ENCODE data around the gene ZNF432.

The ZNF432 gene

GRCh38 chr19:51993422-51993821, 55.2 kb downstream of the ZNF432 start:
- no peak for TF ChIP-seq EZH2phosphoT487 (IDR thresholded peaks at IDR 0.05; ENCODE audit: borderline replicate concordance, low read length)
- TF ChIP-seq CTCF (IDR thresholded peaks at IDR 0.05; ENCODE audit: low read depth, low read length, poor library complexity, severe bottlenecking), result no peak
- H3K9me3 ChIP-seq (ENCODE audit: control insufficient read depth, insufficient read depth, low read length), result peaks cover 51% of the 10 kb centered on the region
- H3K27ac ChIP-seq (ENCODE audit: low read depth, low read length), result no peak overlapping the region
- no peaks in the 10 kb centered on the region for H3K79me2 ChIP-seq (ENCODE audit: control insufficient read depth, low read length)
- no peaks in the 10 kb centered on the region for H3K27me3 ChIP-seq (ENCODE audit: control insufficient read depth, low read length)
- no peaks in the 10 kb centered on the region for H3K9me2 ChIP-seq (replicated peaks; ENCODE audit: control insufficient read depth, low read length)
- no peak overlapping the region for H3K4me3 ChIP-seq (ENCODE audit: low read length)
- no peaks in the 10 kb centered on the region for H4K20me1 ChIP-seq (ENCODE audit: control insufficient read depth, insufficient read depth, low read depth, low read length)
- no peaks in the 10 kb centered on the region for H3K4me1 ChIP-seq (ENCODE audit: control insufficient read depth, low read length)
- H3K4me2 ChIP-seq (ENCODE audit: low read length), result no peak overlapping the region
- H3K36me3 ChIP-seq (ENCODE audit: control insufficient read depth, low read length), result no peaks in the 10 kb centered on the region
- no peaks in the 10 kb centered on the region for H3F3A ChIP-seq (ENCODE audit: control insufficient read depth, insufficient read depth)

- Histone ChIP-seq H3F3A (ENCODE audit: control insufficient read depth, insufficient read depth) (0 out of 2 replicates have a peak, but pooled peaks cover 4% of the 10 kb centered on the region), H3K27me3 (ENCODE audit: control insufficient read depth, low read length) (no peaks in the 10 kb centered on the region), H3K9me3 (ENCODE audit: control insufficient read depth, insufficient read depth, low read length) (peaks cover 46% of the 10 kb centered on the region), H4K20me1 (ENCODE audit: control insufficient read depth, insufficient read depth, low read depth, low read length) (no peaks in the 10 kb centered on the region), H3K27ac (ENCODE audit: low read depth, low read length) (peak within 1 kb of the TSS; percentile 14; the same call in 1 of the 2 replicates), H3K9me2 (replicated peaks; ENCODE audit: control insufficient read depth, low read length) (no peaks in the 10 kb centered on the region), H3K79me2 (ENCODE audit: control insufficient read depth, low read length) (peaks cover 6% of the 10 kb centered on the region), H3K4me3 (ENCODE audit: low read length) (peak within 1 kb of the TSS; percentile 83), H3K36me3 (ENCODE audit: control insufficient read depth, low read length) (peaks cover 7% of the 10 kb centered on the region), H3K4me1 (ENCODE audit: control insufficient read depth, low read length) (peaks cover 5% of the 10 kb centered on the region), H3K4me2 (ENCODE audit: low read length) (peak within 1 kb of the TSS; percentile 90)
- TF ChIP-seq CTCF (IDR thresholded peaks at IDR 0.05; ENCODE audit: low read depth, low read length, poor library complexity, severe bottlenecking) (no peak), EZH2phosphoT487 (IDR thresholded peaks at IDR 0.05; ENCODE audit: borderline replicate concordance, low read length) (no peak)
Observed at GRCh38 chr19:51986309-51987291, 62.0 kb downstream of the ZNF432 start, which contains the start of gene ZNF350. TSS of gene ZNF350 (minus strand) at chr19:51986840. CDS start at chr19:51974360, 12,480 bp downstream.

- Histone ChIP-seq H3K9me3 (ENCODE audit: control insufficient read depth, insufficient read depth, low read length) (peaks cover 51% of the 10 kb centered on the region), H3K79me2 (ENCODE audit: control insufficient read depth, low read length) (peaks cover 8% of the 10 kb centered on the region), H3K36me3 (ENCODE audit: control insufficient read depth, low read length) (peaks cover 7% of the 10 kb centered on the region)
Observed at GRCh38 chr19:51983361-51983760, 65.3 kb downstream of the ZNF432 start.

More at GRCh38 chr19:51983361-51983760, 65.3 kb downstream of the ZNF432 start:
- 0 out of 2 replicates have a peak, but pooled peaks cover 4% of the 10 kb centered on the region for H3F3A ChIP-seq (ENCODE audit: control insufficient read depth, insufficient read depth)
- no peak overlapping the region for H3K4me2 ChIP-seq (ENCODE audit: low read length)
- H4K20me1 ChIP-seq (ENCODE audit: control insufficient read depth, insufficient read depth, low read depth, low read length), result no peaks in the 10 kb centered on the region
- no peak overlapping the region for H3K4me3 ChIP-seq (ENCODE audit: low read length)
- no peaks in the 10 kb centered on the region for H3K9me2 ChIP-seq (replicated peaks; ENCODE audit: control insufficient read depth, low read length)
- H3K27me3 ChIP-seq (ENCODE audit: control insufficient read depth, low read length), result no peaks in the 10 kb centered on the region
- TF ChIP-seq CTCF (IDR thresholded peaks at IDR 0.05; ENCODE audit: low read depth, low read length, poor library complexity, severe bottlenecking), result no peak
- TF ChIP-seq EZH2phosphoT487 (IDR thresholded peaks at IDR 0.05; ENCODE audit: borderline replicate concordance, low read length), result no peak
- H3K4me1 ChIP-seq (ENCODE audit: control insufficient read depth, low read length), result peaks cover 5% of the 10 kb centered on the region
- no peak overlapping the region for H3K27ac ChIP-seq (ENCODE audit: low read depth, low read length)

All from DOHH2 (cell line).